Thyroid gland (tissue), 4 donors: ENCODE results near the gene CPA1. TPM values are rescaled to one million over a fixed set of nuclear protein-coding genes. Genes with fewer than 3 reads are reported as not detected.
A peak's percentile ranks its signal among the peaks of the same experiment; 100 is the strongest.

Experiments
- DNase-seq, 2 donors: peaks; one replicate each; pipeline ENCODE4 v3.0.0-alpha.2; 2019
- H3K27ac ChIP-seq, 3 donors: fragments of 200-600 bp; sonication (generic); 1 replicate in 2 of 3; 2 replicates in 1 of 3; pipeline ENCODE4 v1.5.1; 2016 to 2019; ENCODE audit warnings: mild to moderate bottlenecking in 1 of 3, moderate library complexity in 1 of 3
- H3K27me3 ChIP-seq: fragments of 200-600 bp; sonication (generic); one replicate; pipeline ENCODE4 v1.5.1; 2019
- H3K36me3 ChIP-seq, 2 donors: fragments of 200-600 bp; sonication (generic); one replicate each; pipeline ENCODE4 v1.5.1; 2016 to 2019
- H3K4me1 ChIP-seq, 2 donors: fragments of 200-600 bp; sonication (generic); one replicate each; pipeline ENCODE4 v1.5.1; 2017 to 2019
- H3K4me3 ChIP-seq, 3 donors: fragments of 200-600 bp; sonication (generic); replicated peaks in 1 of 3; 1 replicate in 2 of 3; 2 replicates in 1 of 3; pipeline ENCODE4 v1.5.1; 2016; ENCODE audit warnings: mild to moderate bottlenecking in 1 of 3
- H3K9me3 ChIP-seq: fragments of 200-600 bp; sonication (generic); one replicate; pipeline ENCODE4 v1.5.1; 2017
- POLR2A ChIP-seq, 2 donors: fragments of 450-650 bp; IDR thresholded peaks; one replicate each; pipeline ENCODE4 v1.6.1; 2017; ENCODE audit warnings: antibody characterized with exemption in 2 of 2, mild to moderate bottlenecking in 2 of 2, moderate library complexity in 1 of 2
- WGBS, 2 donors: methylation state at CpG; one replicate each; pipeline ENCODE4 v1.1.5; 2017; 5-methylcytosine and 5-hydroxymethylcytosine counted together
- intact Hi-C: fragments of 100-400 bp; cut with DNase I; formaldehyde crosslinking; loops from one replicate; pipeline ENCODE4 v1.15.1; 2023
- total RNA-seq, 4 donors: library from RNA; depleted of rRNA; stranded (reverse); fragments of >200 nt; gene quantifications; one replicate each; pipeline ENCODE4 v1.2.3, GENCODE V29; 2016
- TF ChIP-seq, protein P1 (sequence below), 6 experiments: fragments of 200-600 bp in 3 of 6; fragments of 450-650 bp in 3 of 6; sonication (generic) in 3 of 6; IDR thresholded peaks; one replicate each; pipeline ENCODE4 v1.5.1; 2016 to 2019; ENCODE audit warnings: antibody characterized with exemption in 6 of 6, mild to moderate bottlenecking in 2 of 6, inconsistent platforms in 1 of 6, moderate library complexity in 1 of 6

The CPA1 gene
- total RNA-seq, 4 donors from 2014 or later: 1.3 TPM; not detected in 3

DNA sequence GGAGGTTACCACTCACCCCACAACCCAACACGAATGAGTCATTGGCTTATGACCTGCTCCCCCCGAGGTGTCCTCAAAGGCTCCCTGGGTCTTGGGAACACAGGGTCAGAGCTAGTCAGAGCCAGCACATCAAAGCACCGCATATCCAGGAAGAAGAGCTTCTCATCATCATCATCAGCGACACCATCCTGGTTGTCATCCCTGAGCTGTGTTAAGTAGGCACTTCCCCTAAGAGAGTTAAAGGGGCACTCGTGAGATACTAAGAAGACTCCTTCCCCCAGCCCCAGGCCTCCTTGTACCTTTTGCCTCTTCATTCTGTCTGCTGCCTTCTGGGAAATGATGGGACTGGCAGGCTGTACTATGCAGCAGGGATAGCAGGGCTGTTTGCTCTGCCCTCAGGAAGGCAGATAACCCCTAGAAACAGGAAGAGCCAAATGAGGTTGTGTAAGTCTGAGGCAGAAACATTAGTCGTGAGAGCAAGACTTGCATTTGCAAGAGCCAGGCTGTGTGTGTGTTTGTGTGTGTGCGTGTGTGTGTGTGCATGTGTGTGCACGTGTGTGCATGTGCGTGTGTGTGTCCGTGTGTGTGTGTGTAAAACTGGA lies 11.1 kb upstream of the CPA1 start:
- peaks cover 23 to 46% of the 10 kb centered on the region in 2 donors for H3K4me1 ChIP-seq
- no peaks in the 10 kb centered on the region for H3K36me3 ChIP-seq
- no peaks in the 10 kb centered on the region for H3K9me3 ChIP-seq
- intact Hi-C loops: no loop called here
- no peaks in the 10 kb centered on the region for H3K27me3 ChIP-seq
- no peak overlapping the region for H3K27ac ChIP-seq
- no peak overlapping the region for H3K4me3 ChIP-seq
- no peak for TF ChIP-seq POLR2A (IDR thresholded peaks at IDR 0.05)
- TF ChIP-seq, protein P1, sequence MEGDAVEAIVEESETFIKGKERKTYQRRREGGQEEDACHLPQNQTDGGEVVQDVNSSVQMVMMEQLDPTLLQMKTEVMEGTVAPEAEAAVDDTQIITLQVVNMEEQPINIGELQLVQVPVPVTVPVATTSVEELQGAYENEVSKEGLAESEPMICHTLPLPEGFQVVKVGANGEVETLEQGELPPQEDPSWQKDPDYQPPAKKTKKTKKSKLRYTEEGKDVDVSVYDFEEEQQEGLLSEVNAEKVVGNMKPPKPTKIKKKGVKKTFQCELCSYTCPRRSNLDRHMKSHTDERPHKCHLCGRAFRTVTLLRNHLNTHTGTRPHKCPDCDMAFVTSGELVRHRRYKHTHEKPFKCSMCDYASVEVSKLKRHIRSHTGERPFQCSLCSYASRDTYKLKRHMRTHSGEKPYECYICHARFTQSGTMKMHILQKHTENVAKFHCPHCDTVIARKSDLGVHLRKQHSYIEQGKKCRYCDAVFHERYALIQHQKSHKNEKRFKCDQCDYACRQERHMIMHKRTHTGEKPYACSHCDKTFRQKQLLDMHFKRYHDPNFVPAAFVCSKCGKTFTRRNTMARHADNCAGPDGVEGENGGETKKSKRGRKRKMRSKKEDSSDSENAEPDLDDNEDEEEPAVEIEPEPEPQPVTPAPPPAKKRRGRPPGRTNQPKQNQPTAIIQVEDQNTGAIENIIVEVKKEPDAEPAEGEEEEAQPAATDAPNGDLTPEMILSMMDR (IDR thresholded peaks at IDR 0.05): no peak
- no peak for DNase-seq
- 57 to 70% methylated on average over 10 of the region's 10 CpGs for WGBS, 2 donors

DNA sequence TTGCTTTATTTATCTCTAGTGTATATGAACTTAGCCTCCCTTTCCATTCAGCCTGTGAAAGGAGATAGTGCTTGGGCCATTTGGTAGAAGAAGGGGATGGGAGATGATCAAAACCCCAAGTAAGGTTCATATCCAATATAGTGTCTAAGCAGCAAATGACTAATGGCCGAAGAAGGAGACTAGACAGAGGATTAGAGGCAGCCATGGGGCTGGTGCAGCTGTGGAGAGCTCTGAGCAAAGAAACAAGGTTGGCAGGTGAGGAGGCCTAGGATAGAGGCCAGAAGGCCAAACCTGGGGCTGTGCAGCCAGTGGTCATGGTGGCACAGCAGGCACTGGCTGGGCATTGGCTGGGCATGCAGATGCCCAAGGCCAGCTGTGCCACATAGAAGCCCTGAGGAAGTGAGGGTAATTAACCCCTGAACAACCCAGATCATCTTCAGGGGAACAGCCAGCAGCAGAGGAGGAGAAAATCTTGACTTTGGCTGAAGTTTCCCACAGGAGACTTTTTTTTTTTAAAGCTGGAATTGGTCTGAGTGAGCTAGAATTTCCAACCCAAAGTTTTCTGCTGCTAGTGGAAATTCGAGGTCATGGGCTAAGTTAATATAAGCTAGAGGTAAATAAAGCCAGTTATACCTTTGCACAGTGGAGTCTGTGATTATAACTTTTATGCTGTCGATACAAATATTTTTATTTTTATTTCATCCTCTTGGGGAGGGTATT lies 10.3 kb upstream of the CPA1 start:
- H3K27ac ChIP-seq: no peak overlapping the region

DNA sequence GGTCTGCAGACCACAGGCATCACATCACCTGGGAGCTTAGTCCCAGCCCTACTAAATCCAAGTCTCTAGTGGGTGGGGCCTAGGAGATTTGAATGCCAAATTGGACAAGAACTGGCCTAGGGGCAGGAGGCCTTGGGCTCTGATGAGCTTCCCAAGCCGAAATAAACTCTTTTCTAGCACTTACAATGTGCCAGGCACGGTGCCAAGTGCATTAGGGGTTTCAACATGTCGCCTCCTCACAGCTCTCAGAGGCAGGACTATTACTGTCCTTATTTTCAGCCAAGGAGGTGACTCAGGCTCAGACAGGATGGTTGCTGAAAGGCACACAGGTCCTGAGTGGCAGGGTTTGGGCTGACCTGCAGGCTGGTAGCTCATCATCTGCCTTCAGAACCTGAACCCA lies 9.2 kb upstream of the CPA1 start:
- TF ChIP-seq, protein P1 (IDR thresholded peaks at IDR 0.05): no peak
- no peak for TF ChIP-seq POLR2A (IDR thresholded peaks at IDR 0.05)
- Histone ChIP-seq H3K4me1 (peaks cover 14 to 28% of the 10 kb centered on the region in 2 donors), H3K4me3 (no peak overlapping the region), H3K27me3 (no peaks in the 10 kb centered on the region), H3K27ac (no peak overlapping the region), H3K9me3 (no peaks in the 10 kb centered on the region), H3K36me3 (no peaks in the 10 kb centered on the region)
- DNase-seq: peak; percentile 33 to 42
- intact Hi-C loops: no loop called here
- 67 to 75% methylated on average over 3 of the region's 3 CpGs for WGBS, 2 donors

More for the DNA sequence above, 10.3 kb upstream of the CPA1 start:
- H3K9me3 ChIP-seq: no peaks in the 10 kb centered on the region
- WGBS, 2 donors: 63 to 66% methylated on average over 3 of the region's 3 CpGs
- no peaks in the 10 kb centered on the region for H3K36me3 ChIP-seq
- TF ChIP-seq POLR2A (IDR thresholded peaks at IDR 0.05): no peak
- TF ChIP-seq, protein P1 (IDR thresholded peaks at IDR 0.05): no peak
- DNase-seq: no peak
- no peaks in the 10 kb centered on the region for H3K27me3 ChIP-seq
- peaks cover 22 to 38% of the 10 kb centered on the region in 2 donors for H3K4me1 ChIP-seq
- intact Hi-C loops: no loop called here
- no peak overlapping the region for H3K4me3 ChIP-seq

DNA sequence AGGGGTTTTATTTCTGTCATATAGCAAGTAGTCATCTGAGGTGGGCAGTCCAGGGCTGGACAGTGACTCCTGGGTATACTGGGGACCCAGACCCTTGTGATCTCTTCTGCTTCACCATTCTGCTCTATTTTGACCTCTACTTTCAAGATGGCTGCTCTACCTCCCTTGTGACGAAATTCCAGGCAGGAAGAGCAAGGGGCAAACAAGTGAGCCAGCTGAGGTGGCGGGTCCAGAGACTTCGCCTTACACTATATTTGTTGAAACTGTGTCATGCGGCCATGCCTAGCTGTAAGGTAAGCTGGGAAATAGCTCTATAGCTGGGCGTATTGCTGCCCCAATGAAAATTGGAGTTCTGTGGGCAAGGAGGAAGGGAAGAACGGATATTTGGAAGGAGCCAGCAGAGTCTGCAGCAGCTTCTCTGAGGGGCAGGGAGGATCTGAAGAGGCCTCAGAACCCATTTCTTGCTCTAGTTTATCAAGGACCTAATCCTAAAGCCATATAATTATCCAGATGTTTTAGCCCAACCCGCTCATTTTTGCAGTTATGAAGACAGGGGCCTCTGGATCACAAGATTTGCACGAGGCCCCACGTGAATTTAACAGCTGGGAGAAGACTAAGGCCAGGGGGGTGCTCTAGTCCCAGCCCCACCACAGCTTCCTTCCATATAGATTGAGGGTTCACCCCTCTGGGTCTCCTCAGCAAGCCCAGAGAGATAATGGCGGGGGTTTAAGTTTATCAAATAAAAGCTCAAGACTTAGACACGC lies 7.7 kb upstream of the CPA1 start:
- Histone ChIP-seq H3K27ac (peak overlapping the region; percentile 60 to 91 (median 87)), H3K4me1 (peaks cover 14 to 26% of the 10 kb centered on the region in 2 donors), H3K4me3 (no peak overlapping the region), H3K36me3 (no peaks in the 10 kb centered on the region), H3K9me3 (no peaks in the 10 kb centered on the region), H3K27me3 (no peaks in the 10 kb centered on the region)
- TF ChIP-seq, protein P1 (IDR thresholded peaks at IDR 0.05): no peak
- no peak for TF ChIP-seq POLR2A (IDR thresholded peaks at IDR 0.05)
- intact Hi-C loops: no loop called here
- WGBS, 2 donors: 80 to 89% methylated on average over 11 of the region's 11 CpGs
- no peak for DNase-seq
